MM.1S (cell line): Measurements from ENCODE around the gene DCLRE1C.
"Not testable (repeated sequence)": the region's sequence is repeated elsewhere in the genome, so short reads cannot be mapped to it uniquely, and the experiment has no call there.

Experiments
- CTCF ChIP-seq: fragments of 300-600 bp; sonication (generic); IDR thresholded peaks from 2 replicates; pipeline ENCODE4 v1.5.1; 2016; ENCODE audit warnings: antibody characterized with exemption, low read length, mixed read lengths
- EZH2 ChIP-seq: fragments of 300-600 bp; sonication (generic); optimal IDR thresholded peaks from 2 replicates; pipeline ENCODE3; 2017; ENCODE audit warnings: low read depth, mild to moderate bottlenecking, antibody characterized with exemption, low read length, mixed read lengths
- EZH2phosphoT487 ChIP-seq: fragments of 300-600 bp; sonication (generic); IDR thresholded peaks from 2 replicates; pipeline ENCODE4 v1.6.1; 2018; ENCODE audit warnings: antibody characterized with exemption, low read length

GRCh38 chr10:14864871-14865270, 89.0 kb downstream of the DCLRE1C start:
- TF ChIP-seq CTCF, EZH2, EZH2phosphoT487: not testable (repeated sequence)
